Hematopoietic multipotent progenitor cell treated with erythropoietin and hydrocortisone succinate and interleukin-3 and kit ligand, for 17 days (in vitro differentiated cells): ENCODE data around the gene MYBBP1A.

Experiments used
- DNase-seq: peaks from one replicate; pipeline ENCODE4 v3.0.0-alpha.2; 2015; ENCODE audit warnings: low spot score

Gene MYBBP1A

GRCh38 chr17:4520060-4520893, 34.9 kb downstream of the MYBBP1A start:
- DNase-seq = no peak

- no peak for DNase-seq
Measured at GRCh38 chr17:4519361-4519788, 35.8 kb downstream of the MYBBP1A start.

- no peak for DNase-seq
Measured at GRCh38 chr17:4518901-4519300, 36.3 kb downstream of the MYBBP1A start.

- no peak for DNase-seq
Measured at GRCh38 chr17:4516735-4517134, 38.4 kb downstream of the MYBBP1A start.

- DNase-seq = no peak
Measured at GRCh38 chr17:4515501-4515900, 39.7 kb downstream of the MYBBP1A start.

- no peak for DNase-seq
Measured at GRCh38 chr17:4514779-4515178, 40.4 kb downstream of the MYBBP1A start.

- no peak for DNase-seq
Measured at GRCh38 chr17:4514206-4514605, 41.0 kb downstream of the MYBBP1A start.

GRCh38 chr17:4513113-4514032, 41.8 kb downstream of the MYBBP1A start:
- no peak for DNase-seq

GRCh38 chr17:4512156-4513112, 42.8 kb downstream of the MYBBP1A start:
- DNase-seq = no peak

GRCh38 chr17:4511199-4511932, 43.8 kb downstream of the MYBBP1A start:
- no peak for DNase-seq

- no peak for DNase-seq
Measured at GRCh38 chr17:4510618-4510941, 44.6 kb downstream of the MYBBP1A start.

- DNase-seq = no peak
Measured at GRCh38 chr17:4509923-4510617, 45.1 kb downstream of the MYBBP1A start.

GRCh38 chr17:4509401-4509800, 45.8 kb downstream of the MYBBP1A start:
- no peak for DNase-seq

GRCh38 chr17:4508207-4508606, 47.0 kb downstream of the MYBBP1A start:
- DNase-seq = no peak

- DNase-seq = no peak
Measured at GRCh38 chr17:4507361-4508111, 47.6 kb downstream of the MYBBP1A start.

GRCh38 chr17:4506892-4507291, 48.3 kb downstream of the MYBBP1A start:
- no peak for DNase-seq

- no peak for DNase-seq
Measured at GRCh38 chr17:4506175-4506813, 48.9 kb downstream of the MYBBP1A start.

- no peak for DNase-seq
Measured at GRCh38 chr17:4505187-4505586, 50.0 kb downstream of the MYBBP1A start.

GRCh38 chr17:4504188-4504587, 51.0 kb downstream of the MYBBP1A start:
- DNase-seq = no peak
